WERI-Rb-1 (cell line): ENCODE data around the gene LMX1B.
"Not testable (repeated sequence)": the region's sequence is repeated elsewhere in the genome, so short reads cannot be mapped to it uniquely, and the experiment has no call there.

ENCODE experiments used
- DNase-seq: peaks from one replicate; pipeline ENCODE4 v3.0.0-alpha.2; 2020
- H3K27ac ChIP-seq: fragments of 250-450 bp; sonication (Bioruptor Pico); 2 replicates; pipeline ENCODE4 v1.5.1; 2020; ENCODE audit warnings: mild to moderate bottlenecking, moderate library complexity
- H3K27me3 ChIP-seq: fragments of 250-450 bp; sonication (Bioruptor Pico); 2 replicates; pipeline ENCODE4 v1.5.1; 2021; ENCODE audit warnings: mild to moderate bottlenecking, low read depth, moderate library complexity; ENCODE audit not compliant: insufficient read depth, severe bottlenecking
- H3K36me3 ChIP-seq: fragments of 250-450 bp; sonication (Bioruptor Pico); 2 replicates; pipeline ENCODE4 v1.5.1; 2020; ENCODE audit warnings: mild to moderate bottlenecking, moderate library complexity
- H3K4me3 ChIP-seq: 2 replicates; pipeline ENCODE4 v1.5.1; 2011; ENCODE audit warnings: low read depth, mild to moderate bottlenecking, control low read depth, low read length
- H3K9me3 ChIP-seq: fragments of 250-450 bp; sonication (Bioruptor Pico); 2 replicates; pipeline ENCODE4 v1.5.1; 2021; ENCODE audit warnings: mild to moderate bottlenecking, moderate library complexity; ENCODE audit not compliant: severe bottlenecking
- CTCF ChIP-seq: IDR thresholded peaks from 2 replicates; pipeline ENCODE4 v1.5.1; 2011; ENCODE audit warnings: low read depth, mild to moderate bottlenecking, control low read depth, inconsistent platforms, low read length

LMX1B gene

GRCh38 chr9:126715382-126715781, 101.7 kb downstream of the LMX1B start:
- no peak overlapping the region for H3K27ac ChIP-seq
- no peak for DNase-seq
- no peaks in the 10 kb centered on the region for H3K27me3 ChIP-seq
- H3K4me3 ChIP-seq, result no peak overlapping the region
- no peak for TF ChIP-seq CTCF
- H3K36me3 ChIP-seq, result no peaks in the 10 kb centered on the region
- H3K9me3 ChIP-seq, result no peaks in the 10 kb centered on the region

- not testable (repeated sequence) for DNase-seq, H3K4me3 ChIP-seq, H3K27ac ChIP-seq, H3K36me3 ChIP-seq, H3K27me3 ChIP-seq, H3K9me3 ChIP-seq
These were observed 103.7 kb downstream of the LMX1B start for GRCh38 chr9:126717441-126717840.

GRCh38 chr9:126719618-126720031, 105.9 kb downstream of the LMX1B start:
- Histone ChIP-seq H3K36me3 (no peaks in the 10 kb centered on the region), H3K4me3 (no peak overlapping the region), H3K27ac (no peak overlapping the region), H3K27me3 (no peaks in the 10 kb centered on the region), H3K9me3 (no peaks in the 10 kb centered on the region)
- DNase-seq, result no peak
- no peak for TF ChIP-seq CTCF

GRCh38 chr9:126720036-126720435, 106.3 kb downstream of the LMX1B start:
- Histone ChIP-seq H3K27me3 (no peaks in the 10 kb centered on the region), H3K9me3 (no peaks in the 10 kb centered on the region), H3K4me3 (no peak overlapping the region), H3K36me3 (no peaks in the 10 kb centered on the region), H3K27ac (no peak overlapping the region)
- no peak for TF ChIP-seq CTCF
- no peak for DNase-seq

GRCh38 chr9:126720661-126721563, 107.2 kb downstream of the LMX1B start:
- no peak for DNase-seq
- Histone ChIP-seq H3K36me3 (no peaks in the 10 kb centered on the region), H3K9me3 (no peaks in the 10 kb centered on the region), H3K27ac (no peak overlapping the region), H3K4me3 (no peak overlapping the region), H3K27me3 (no peaks in the 10 kb centered on the region)
- TF ChIP-seq CTCF, result no peak

GRCh38 chr9:126721564-126721981, 107.8 kb downstream of the LMX1B start:
- Histone ChIP-seq H3K36me3 (no peaks in the 10 kb centered on the region), H3K4me3 (no peak overlapping the region), H3K9me3 (no peaks in the 10 kb centered on the region), H3K27me3 (no peaks in the 10 kb centered on the region), H3K27ac (peak overlapping the region; percentile 71)
- TF ChIP-seq CTCF, result no peak
- no peak for DNase-seq
